ENCODE data around the gene ACTC1.
A peak's percentile ranks its signal among the peaks of the same experiment; 100 is the strongest.
"Not testable (repeated sequence)": the region's sequence is repeated elsewhere in the genome, so short reads cannot be mapped to it uniquely, and the experiment has no call there.

ACTC1 gene

DNA sequence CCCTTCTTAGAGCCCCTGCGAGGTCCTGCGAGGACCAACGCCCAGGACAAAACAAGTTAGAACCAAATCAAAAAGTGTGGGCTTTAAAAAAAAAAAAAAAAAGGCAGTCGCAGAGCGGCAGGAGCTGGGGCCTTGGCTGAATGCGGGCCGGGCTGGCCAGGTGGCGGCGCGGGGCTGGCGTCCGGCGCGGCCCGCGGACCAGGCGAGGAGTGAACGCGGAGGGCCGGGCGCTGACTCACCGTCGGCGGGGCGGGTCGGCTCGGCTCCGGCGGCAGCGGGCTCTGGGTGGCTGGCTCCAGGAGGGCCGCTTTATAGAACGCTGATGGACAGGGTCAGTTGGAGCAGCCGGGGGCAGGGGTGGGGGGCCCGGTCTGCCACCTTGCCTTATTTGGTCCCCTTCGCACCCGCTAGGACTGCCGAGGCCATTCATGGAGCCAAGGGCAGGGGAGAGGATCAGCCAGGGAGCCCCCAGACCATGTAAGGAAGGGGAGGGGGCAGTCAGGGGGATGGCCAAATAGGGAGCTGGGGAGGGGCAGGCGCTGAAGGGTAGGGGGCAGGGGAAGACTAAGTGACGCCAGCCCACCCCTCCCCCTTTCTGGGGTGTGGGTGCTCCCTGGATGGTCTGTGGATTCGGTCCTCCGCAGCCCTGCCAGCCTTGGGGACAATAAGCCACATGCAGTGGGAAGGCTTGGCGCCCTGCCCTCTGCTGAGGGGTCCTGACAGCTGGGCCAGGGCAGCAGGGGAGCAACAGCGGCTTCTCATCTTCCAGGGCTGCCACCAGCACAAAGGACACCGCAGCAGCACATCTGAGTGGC is at the start of gene ACTC1:
Gene ACTC1, minus strand, starts transcription at position 283 of the 815 bp plus-strand sequence. CDS start 741 bp downstream, outside the sequence.
- FAIRE-seq (no peak), DNase-seq (ENCODE audit: insufficient read length, low spot score) (peak; percentile 32)

DNA sequence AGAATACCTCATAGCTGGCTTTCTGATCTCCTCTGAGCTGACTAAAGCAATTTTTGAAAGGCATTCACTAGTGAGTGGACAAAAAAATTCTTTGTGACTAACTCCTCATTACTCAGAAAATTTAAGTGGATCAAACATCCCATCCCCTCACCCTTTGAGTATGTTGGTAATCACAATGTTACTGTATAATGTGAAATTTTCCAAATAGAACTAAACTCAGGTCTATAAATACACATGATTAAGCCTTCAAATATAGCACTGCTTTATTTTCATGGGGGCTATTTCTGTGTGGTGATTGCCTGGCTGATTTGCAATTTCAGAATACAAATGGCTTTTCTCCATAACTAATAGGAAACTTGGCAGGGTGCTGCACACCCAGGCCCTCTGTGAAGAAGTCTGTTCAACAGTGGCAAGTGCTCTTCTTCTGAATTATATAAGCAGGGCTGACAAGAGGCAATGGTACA is 45.9 kb upstream of the ACTC1 start:
- DNase-seq (ENCODE audit: insufficient read length, low spot score) (no peak), FAIRE-seq (no peak)

DNA sequence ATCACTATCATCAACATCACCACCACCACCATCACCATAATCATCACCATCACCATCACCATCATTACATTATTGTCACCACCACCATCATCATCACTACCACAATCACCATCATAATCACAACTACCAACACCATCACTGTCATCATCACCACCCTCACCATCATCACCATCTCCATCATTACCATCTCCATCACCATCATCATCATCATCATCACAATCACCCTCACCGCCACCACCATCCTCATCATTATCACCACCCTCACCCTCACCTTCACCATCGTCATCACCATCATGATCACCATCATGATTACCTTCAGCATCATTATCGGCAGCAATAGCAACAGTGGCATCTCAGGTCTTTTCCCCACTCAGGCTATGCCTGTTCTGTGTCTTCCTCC is 42.9 kb upstream of the ACTC1 start:
- FAIRE-seq = peak; percentile 74

DNA sequence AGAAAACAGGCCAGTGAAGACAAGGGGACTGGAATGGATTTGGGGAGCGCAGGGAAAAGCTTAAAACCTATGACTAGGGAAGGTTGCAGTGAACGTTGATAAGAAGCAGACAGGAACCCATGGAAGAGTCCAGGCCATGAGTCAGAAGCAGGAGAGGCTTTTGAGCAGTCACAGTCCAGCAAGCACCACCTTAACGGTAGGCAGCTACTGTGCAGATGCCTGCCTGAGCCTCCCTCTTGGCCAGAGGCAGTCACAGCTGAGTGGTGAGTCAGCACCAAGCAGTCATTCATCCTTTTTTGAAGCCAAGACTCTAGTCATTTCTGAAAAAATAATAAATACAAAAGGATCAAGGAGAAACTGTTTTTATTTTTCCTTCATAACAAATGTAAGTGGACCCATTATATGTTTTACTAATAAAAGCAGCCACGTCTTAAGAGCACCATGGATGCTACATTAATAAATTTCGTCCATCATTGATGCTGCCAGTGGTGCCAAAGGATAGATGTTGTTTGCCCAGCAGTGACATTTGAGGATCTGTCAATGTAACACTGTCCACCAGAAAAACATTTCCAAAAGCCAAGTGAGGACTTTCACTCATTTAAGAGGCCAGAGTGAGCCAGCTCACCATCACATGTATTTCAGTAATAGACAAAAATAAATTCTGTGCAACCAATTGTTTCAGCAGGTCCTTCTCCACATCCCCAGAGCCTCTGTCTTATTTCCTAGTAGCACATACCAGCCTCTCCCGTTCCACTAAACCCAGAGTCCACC is 42.1 kb upstream of the ACTC1 start:
- FAIRE-seq = peak; percentile 46

More for the DNA sequence above, 42.9 kb upstream of the ACTC1 start:
- no peak for DNase-seq (ENCODE audit: insufficient read length, low spot score)

DNA sequence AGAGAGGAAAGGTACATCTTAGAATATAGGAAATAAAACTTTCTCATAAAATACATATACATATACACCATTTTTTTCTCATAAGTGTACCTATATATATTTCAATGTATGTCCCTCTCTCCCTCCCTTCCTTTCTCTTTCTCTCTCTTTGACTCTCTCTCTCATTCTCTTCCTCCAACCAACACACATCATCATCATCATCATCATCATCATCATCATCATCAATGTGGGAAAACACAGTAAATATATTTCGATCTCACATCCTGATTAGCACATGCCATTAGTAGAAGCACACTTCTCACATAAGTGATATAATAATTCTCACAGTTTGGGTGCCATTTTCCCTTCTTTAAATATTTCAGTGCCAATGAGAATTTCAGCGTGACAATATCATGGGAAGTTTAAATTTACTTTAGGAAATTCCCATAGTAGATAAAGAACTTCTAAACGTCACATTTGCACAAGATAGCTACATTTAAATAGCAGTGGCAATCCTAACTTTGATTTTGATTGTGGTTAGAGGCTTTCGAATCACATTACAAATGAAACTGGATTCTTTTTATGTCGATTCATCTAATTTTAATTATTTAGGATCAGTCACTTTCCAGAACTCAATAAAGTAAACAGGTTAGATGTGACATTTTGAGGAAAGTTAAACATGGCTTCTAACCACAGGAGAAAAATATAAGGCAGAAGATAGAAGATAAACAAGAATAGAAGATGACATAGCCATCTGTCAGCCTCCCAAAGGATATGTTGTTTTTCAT is 33.0 kb upstream of the ACTC1 start:
- DNase-seq (ENCODE audit: insufficient read length, low spot score) = no peak
- FAIRE-seq = no peak

More for the DNA sequence above, 42.1 kb upstream of the ACTC1 start:
- DNase-seq (ENCODE audit: insufficient read length, low spot score) = peak; percentile 24

DNA sequence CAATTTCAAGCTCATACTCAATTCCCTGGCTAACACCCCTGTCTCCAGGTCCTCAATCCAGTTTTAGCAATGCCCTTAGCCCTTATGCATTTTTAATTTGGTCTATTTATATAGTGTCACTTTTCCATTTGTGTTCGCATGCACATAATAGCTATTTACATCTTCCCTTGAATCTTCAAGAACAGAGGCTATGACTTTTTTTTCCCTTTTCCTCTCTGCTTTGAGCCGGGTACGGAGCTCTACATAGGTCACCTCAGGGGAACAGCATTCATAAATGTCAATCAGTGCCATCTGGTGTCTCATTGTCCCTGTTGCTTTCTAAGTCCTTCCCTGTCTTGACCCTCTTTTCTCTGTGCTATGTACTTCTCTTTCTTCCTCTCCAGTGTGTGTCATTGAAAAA is 26.5 kb upstream of the ACTC1 start:
- DNase-seq (ENCODE audit: insufficient read length, low spot score) = no peak
- no peak for FAIRE-seq

DNA sequence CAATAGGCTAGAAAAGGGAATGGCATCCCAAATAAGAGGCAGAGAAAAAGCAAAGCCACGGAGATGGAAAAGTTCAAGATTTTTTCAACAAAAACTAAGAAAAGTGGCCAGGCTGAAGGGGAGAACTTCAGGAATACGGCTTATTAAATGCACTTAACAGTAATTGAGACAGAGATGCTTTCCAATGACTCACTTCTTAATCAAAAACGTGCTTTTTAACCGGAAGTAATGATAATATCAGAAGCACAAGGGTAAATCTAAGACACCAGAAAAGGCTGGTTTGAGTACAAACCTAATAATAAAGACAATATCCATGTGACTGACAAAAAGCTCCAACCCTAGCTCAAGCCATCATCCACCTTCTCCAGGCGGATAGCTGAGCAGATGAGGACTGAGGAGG is 24.8 kb upstream of the ACTC1 start:
- DNase-seq (ENCODE audit: insufficient read length, low spot score) (no peak), FAIRE-seq (no peak)

DNA sequence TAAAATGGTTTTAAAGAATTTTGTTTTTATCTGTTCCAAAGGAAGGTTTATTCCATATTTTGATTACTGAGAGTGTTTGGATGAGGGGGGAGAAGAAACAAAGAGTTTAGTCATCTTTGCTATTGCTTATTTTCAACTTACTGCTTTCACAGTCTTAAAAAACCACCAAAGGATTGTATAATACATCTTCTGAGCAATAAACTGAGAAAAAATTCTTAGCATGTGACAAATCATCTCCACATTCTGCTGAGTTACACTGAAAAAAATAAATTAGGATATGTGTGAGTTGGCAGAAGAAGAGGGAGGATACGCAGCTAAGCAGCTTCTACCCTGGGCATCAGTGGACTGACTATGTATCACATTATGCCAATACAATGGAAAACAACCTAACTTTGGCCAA is 23.2 kb upstream of the ACTC1 start:
- DNase-seq (ENCODE audit: insufficient read length, low spot score) (no peak), FAIRE-seq (no peak)

DNA sequence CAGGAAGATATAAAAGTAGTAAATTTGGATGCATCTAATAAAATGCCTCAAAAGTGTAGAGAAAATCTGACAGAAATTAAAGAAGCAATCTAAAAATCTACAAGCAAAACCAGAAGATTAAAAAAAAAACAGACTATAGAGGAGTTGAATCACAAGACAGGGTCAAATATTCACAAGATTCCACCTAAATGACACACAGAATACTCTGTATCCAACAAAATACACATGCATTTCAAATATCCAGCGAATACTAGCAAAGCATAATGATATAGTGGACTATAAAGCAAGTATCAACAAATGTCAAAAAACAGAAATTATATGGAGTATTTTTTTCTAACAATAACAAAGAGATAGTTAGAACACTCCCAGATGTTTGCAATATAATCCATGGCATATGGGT is 20.5 kb upstream of the ACTC1 start:
- FAIRE-seq (no peak), DNase-seq (ENCODE audit: insufficient read length, low spot score) (no peak)

DNA sequence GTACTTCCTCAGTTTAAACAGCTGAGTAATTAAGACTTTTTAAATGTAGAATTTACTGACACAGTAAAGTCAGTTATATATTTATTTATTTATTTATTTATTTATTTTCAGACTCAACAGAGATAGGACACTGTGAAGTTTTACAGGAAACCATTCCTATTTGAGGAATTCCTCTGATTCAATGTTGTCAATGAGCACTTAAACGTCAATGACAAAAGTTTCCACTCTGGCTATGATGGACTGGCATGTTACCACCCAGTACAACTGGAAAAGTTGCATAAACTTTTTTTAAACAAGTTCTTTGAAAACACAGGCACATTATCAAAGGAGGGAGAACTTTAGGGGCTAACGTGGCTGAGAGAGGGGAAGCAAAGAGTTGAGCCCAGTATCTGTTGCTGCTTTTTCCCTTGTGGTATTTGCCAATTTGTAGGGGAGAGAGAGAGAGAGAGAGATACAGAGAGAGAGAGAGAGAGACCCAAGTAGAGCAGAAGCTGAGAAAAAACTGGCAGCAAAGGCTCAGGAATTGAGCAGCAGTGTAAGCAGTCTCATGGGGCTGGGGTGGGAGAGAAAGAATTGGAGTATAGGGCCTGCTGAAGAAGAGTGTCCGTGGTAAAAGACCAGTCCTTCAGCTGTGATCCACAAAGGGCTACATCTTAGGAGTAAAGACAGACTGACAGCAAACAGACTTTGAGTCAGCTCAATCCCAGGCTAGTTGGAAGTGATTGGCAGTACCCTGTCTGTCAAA is 18.3 kb upstream of the ACTC1 start:
- DNase-seq (ENCODE audit: insufficient read length, low spot score) (no peak), FAIRE-seq (no peak)

DNA sequence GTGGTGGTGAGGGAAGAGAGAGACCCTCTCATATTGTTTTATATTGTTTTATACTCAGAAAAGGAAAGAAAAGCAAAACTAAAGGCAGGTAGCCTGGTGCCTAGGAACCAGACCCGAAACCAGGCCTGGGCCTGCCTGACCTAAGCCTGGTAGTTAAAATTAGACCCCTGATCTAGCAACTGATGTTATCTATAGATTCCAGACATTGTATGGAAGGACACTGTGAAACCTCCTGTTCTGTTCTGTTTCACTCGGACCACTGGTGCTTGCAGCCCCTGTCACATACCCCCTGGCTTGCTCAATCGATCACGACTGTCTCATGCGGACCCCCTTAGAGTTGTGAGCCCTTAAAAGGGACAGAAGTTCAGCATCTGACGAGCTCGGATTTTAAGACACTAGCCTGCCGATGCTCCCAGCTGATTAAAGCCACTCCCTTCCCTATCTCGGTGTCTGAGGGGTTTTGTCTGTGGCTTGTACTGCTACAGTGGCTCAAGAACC is 17.6 kb upstream of the ACTC1 start:
- not testable (repeated sequence) for DNase-seq (ENCODE audit: insufficient read length, low spot score); FAIRE-seq

DNA sequence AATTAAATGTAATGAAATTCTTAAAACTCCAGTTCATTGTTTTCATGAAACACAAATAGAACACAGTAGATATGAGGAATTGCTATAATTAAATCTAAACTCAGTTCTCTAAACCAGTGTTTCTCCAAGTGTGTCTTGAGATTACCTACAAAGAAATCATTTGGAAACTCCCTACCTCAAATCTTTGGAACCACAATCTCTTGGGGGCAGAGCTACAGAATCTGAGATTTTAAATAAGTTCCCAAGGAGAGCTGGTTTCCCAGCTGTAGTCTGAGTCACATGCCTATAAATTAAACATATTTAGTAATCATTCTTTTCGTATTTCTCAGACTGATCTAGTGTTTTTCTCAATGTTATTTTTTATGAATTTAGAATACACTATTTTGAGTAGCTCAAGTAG is 17.0 kb upstream of the ACTC1 start:
- FAIRE-seq (no peak), DNase-seq (ENCODE audit: insufficient read length, low spot score) (no peak)

DNA sequence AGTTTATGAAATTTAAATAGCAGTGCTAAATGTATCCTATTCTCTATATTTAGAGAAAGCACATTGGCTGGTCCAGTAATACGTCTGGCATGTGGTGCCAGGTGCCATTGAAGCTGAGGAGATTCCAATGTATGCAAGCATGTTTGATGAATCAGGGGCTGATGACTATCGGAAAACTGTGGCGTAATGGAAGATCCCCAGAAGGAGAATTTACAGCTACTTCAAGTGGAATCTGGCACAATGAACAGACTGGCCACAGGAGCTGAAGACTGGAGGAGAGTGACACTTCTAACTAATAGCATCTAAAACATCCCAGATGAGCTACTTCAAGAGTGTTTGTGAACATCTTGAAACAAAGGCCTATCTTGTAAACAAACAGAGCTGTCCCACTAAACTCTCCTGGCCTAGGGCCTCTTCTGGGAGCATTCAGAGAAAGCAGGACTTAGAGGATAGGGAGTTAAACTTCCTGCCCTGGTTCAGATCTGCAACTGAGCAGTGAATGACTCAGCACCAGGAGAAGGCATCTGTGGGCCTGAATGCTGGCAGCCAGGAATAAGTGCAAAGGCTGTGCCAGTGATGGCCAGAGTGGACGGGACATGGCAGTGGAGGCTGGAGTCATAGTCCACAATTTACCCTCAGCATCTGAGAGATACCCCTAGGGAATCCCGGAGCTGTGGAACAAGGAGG is 15.2 kb upstream of the ACTC1 start:
- DNase-seq (ENCODE audit: insufficient read length, low spot score) = peak; percentile 58

DNA sequence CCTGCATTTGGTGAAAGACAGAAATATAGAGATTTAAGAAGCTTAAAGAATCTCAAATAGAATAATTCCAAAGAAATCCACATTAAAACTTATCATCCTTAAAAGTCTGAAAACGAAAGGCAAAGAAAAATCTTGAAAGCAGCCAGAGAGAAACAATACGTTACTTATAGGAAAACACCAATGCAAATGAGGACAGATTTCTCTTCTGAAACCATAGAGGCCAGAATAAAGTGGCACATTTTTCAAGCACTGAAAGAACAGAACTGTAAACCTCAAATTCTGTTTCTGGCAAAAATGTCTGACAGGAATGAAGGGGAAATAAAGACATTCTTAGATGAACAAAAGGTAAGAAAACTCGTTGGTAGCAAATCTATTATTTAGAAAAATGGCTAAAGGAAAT is 13.8 kb upstream of the ACTC1 start:
- DNase-seq (ENCODE audit: insufficient read length, low spot score) (no peak), FAIRE-seq (no peak)

More for the DNA sequence above, 15.2 kb upstream of the ACTC1 start:
- FAIRE-seq = no peak

DNA sequence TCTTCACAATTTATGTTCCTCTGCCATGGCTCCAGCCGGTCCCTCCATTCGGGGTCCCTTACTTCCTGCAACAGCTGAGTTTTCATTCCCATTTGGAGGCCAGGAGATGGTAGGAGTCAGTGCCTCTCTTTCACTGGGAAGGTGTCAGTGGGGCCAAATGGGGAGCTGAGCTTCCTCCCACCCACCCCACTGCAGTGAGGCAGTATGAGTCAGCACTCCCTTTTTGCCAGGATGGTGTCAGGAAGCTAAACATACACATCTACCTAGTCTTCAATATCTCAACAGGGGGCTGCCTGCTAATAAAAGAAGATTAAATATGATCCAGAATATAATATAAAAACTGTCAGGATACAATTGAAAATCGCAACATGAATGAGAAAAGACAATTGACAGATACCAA is 12.7 kb upstream of the ACTC1 start:
- DNase-seq (ENCODE audit: insufficient read length, low spot score) (no peak), FAIRE-seq (no peak)

DNA sequence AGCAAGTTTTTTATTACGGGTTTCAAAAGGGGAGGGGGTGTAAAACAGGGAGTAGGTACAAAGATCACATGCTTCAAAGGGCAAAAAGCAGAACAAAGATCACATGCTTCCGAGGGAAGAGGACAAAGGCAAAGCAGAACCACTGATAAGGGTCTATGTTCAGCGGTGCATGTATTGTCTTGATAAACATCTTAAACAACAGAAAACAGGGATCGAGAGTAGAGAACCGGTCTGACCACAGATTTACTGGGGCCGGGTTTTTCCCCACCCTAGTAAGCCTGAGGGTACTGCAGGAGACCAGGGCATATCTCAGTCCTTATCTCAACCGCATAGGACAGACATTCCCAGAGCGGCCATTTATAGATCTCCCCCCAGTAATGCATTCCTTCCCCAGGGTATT is 11.9 kb upstream of the ACTC1 start:
- FAIRE-seq; DNase-seq (ENCODE audit: insufficient read length, low spot score): not testable (repeated sequence)

DNA sequence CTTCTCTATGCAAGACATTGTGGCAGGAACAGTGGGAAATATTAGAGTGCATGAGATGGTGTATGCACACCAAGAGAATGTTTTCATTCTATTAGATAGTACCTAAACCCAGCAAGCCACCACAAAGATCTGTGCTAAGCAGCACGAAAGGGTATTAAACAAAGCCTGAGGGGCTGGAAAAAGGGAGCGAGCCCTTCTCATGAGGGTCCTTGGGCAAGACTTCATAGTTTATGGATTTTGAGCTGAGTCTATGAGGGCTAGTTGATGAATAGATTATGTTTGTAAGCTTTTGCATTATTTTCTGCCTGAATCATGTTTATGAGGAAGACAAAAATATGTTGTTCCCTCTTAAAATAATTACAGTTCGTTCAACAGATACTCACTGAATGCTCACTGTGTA is 9.4 kb upstream of the ACTC1 start:
- FAIRE-seq = no peak
- no peak for DNase-seq (ENCODE audit: insufficient read length, low spot score)

DNA sequence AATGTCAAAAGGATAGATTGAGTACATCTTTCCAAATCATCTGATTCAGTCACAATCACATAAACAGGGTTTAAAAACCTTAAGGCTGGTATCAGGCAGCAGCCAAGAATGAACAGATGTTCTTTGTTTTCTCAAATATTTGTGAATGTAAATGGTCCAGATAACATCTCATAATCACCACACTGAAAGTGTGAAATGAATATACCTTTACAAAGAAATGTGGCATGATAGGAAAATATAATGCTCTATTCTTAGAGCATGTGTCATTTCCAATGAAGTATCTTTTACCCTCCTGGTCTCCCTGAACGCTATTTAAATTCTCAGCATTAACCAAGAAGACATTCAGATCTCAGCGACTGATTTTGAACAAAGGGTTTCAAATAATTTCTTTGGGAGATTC is 8.8 kb upstream of the ACTC1 start:
- FAIRE-seq = no peak

More for the DNA sequence above, 8.8 kb upstream of the ACTC1 start:
- DNase-seq (ENCODE audit: insufficient read length, low spot score) = no peak
